Neural progenitor cell (in vitro differentiated cells): ENCODE results near the gene PSORS1C2. TPM values are rescaled to one million over a fixed set of nuclear protein-coding genes. Genes with fewer than 3 reads are reported as not detected.

Source experiments
- DNase-seq: peaks from one replicate; pipeline ENCODE4 v3.0.0-alpha.2; 2016; ENCODE audit warnings: low spot score
- H2AFZ ChIP-seq: fragments of 200-600 bp; sonication (generic); replicated peaks from 2 replicates; pipeline ENCODE4 v1.6.1; 2016; ENCODE audit warnings: antibody characterized with exemption
- H3F3A ChIP-seq: fragments of 200-600 bp; sonication (generic); 2 replicates; pipeline ENCODE4 v1.6.1; 2016; ENCODE audit warnings: antibody characterized with exemption, low read depth
- H3K27ac ChIP-seq: fragments of 200-600 bp; sonication (generic); 2 replicates; pipeline ENCODE4 v1.5.1; 2016; ENCODE audit warnings: mild to moderate bottlenecking
- H3K27me3 ChIP-seq: fragments of 200-600 bp; sonication (generic); 2 replicates; pipeline ENCODE4 v1.6.1; 2016; ENCODE audit warnings: mild to moderate bottlenecking, moderate library complexity
- H3K36me3 ChIP-seq: fragments of 200-600 bp; sonication (generic); 2 replicates; pipeline ENCODE4 v1.5.1; 2016
- H3K4me1 ChIP-seq: fragments of 200-600 bp; sonication (generic); 2 replicates; pipeline ENCODE4 v1.6.1; 2016; ENCODE audit warnings: mixed run types
- H3K4me2 ChIP-seq: fragments of 200-600 bp; sonication (generic); 2 replicates; pipeline ENCODE4 v1.6.1; 2016
- H3K4me3 ChIP-seq: fragments of 200-600 bp; sonication (generic); 2 replicates; pipeline ENCODE4 v1.5.1; 2016
- H3K79me2 ChIP-seq: fragments of 200-600 bp; sonication (generic); 2 replicates; pipeline ENCODE4 v1.6.1; 2016; ENCODE audit warnings: low read depth
- H3K9ac ChIP-seq: fragments of 200-600 bp; sonication (generic); 2 replicates; pipeline ENCODE4 v1.6.1; 2016
- H3K9me3 ChIP-seq: fragments of 200-600 bp; sonication (generic); 2 replicates; pipeline ENCODE4 v1.5.1; 2016; ENCODE audit warnings: low read depth
- H4K20me1 ChIP-seq: fragments of 200-600 bp; sonication (generic); 2 replicates; pipeline ENCODE4 v1.6.1; 2016; ENCODE audit warnings: low read depth
- H3K27ac Mint-ChIP-seq: 3 replicates; pipeline ENCODE4 v1.8.0; 2021; ENCODE audit warnings: mixed read lengths
- H3K27me3 Mint-ChIP-seq: 2 replicates; pipeline ENCODE4 v1.8.0; 2022; ENCODE audit warnings: low read depth, mild to moderate bottlenecking, inconsistent platforms, moderate library complexity, mixed read lengths; ENCODE audit not compliant: insufficient read depth
- H3K36me3 Mint-ChIP-seq: 3 replicates; pipeline ENCODE4 v1.8.0; 2021; ENCODE audit warnings: mixed read lengths
- H3K4me1 Mint-ChIP-seq: 3 replicates; pipeline ENCODE4 v1.8.0; 2021; ENCODE audit warnings: mixed read lengths
- H3K4me3 Mint-ChIP-seq: 3 replicates; pipeline ENCODE4 v1.8.0; 2021; ENCODE audit warnings: mild to moderate bottlenecking, moderate library complexity, mixed read lengths
- H3K9me3 Mint-ChIP-seq: 3 replicates; pipeline ENCODE4 v1.8.0; 2020; ENCODE audit warnings: mixed read lengths
- EZH2 ChIP-seq: fragments of 200-600 bp; sonication (generic); IDR thresholded peaks from 2 replicates; pipeline ENCODE4 v1.6.1; 2017; ENCODE audit warnings: antibody characterized with exemption, mild to moderate bottlenecking, moderate library complexity
- EZH2phosphoT487 ChIP-seq: fragments of 200-600 bp; sonication (generic); IDR thresholded peaks from 2 replicates; pipeline ENCODE4 v1.6.1; 2017; ENCODE audit warnings: antibody characterized with exemption
- total RNA-seq: library from RNA; depleted of rRNA; stranded (reverse); fragments of >200 nt; gene quantifications from 2 replicates; pipeline ENCODE4 v1.2.3, GENCODE V29; 2015; ENCODE audit warnings: low replicate concordance
- TF ChIP-seq, protein P1 (sequence below): fragments of 200-600 bp; sonication (generic); IDR thresholded peaks from 2 replicates; pipeline ENCODE4 v1.5.1; 2017; ENCODE audit warnings: antibody characterized with exemption, mild to moderate bottlenecking

The PSORS1C2 gene
- total RNA-seq, 1 donor from 2014 or later = not detected

DNA sequence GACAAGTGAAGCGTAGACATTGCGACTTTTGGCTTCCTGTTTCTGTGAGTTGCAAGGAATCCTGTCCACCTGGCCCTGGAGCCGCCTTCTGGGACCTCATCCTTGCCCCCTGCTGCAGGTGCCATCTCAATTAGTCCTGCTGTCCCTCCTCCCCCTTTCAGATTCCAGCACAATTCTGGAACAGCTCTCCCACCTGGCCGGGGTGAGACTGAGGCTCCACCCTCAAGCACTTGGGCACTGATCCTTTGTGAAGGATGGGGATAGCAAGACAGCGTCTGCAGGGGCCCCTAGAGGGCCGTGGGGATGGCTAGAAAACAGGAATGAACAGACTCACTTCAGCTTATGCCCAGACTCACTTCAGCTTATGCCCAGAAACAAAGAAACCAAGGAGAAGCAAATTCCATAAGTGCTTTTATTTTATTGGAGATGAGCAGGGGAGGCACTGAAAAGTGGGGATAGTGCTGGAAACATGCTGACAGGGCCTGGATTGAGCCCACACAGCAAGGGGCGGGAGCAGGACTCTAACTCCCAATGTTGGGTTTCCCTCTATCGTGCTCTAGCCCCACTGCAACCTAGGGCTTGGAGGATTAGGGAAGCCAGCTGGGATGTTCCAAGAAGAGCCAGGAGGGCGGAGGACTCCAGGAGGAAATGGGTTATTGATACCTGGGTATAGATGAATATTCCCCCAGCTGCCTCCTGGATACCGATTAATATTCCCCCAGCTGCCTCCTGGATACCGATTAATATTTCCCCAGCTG lies 27.9 kb downstream of the PSORS1C2 start:
- Histone ChIP-seq H3K9ac (no peak overlapping the region), H3K4me3 (no peak overlapping the region), H4K20me1 (no peaks in the 10 kb centered on the region), H3K27me3 (peaks cover 8% of the 10 kb centered on the region), H3K79me2 (no peaks in the 10 kb centered on the region), H3K36me3 (no peaks in the 10 kb centered on the region), H3K9me3 (no peaks in the 10 kb centered on the region), H2AFZ (peak overlapping the region; percentile 17), H3F3A (no peaks in the 10 kb centered on the region), H3K27ac (no peak overlapping the region), H3K4me1 (peaks cover 17% of the 10 kb centered on the region), H3K4me2 (peak overlapping the region; percentile 47)
- TF ChIP-seq, protein P1, sequence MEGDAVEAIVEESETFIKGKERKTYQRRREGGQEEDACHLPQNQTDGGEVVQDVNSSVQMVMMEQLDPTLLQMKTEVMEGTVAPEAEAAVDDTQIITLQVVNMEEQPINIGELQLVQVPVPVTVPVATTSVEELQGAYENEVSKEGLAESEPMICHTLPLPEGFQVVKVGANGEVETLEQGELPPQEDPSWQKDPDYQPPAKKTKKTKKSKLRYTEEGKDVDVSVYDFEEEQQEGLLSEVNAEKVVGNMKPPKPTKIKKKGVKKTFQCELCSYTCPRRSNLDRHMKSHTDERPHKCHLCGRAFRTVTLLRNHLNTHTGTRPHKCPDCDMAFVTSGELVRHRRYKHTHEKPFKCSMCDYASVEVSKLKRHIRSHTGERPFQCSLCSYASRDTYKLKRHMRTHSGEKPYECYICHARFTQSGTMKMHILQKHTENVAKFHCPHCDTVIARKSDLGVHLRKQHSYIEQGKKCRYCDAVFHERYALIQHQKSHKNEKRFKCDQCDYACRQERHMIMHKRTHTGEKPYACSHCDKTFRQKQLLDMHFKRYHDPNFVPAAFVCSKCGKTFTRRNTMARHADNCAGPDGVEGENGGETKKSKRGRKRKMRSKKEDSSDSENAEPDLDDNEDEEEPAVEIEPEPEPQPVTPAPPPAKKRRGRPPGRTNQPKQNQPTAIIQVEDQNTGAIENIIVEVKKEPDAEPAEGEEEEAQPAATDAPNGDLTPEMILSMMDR = peak; percentile 10
- no peak for TF ChIP-seq EZH2phosphoT487
- Mint-ChIP-seq H3K4me1 (peaks cover 22% of the 10 kb centered on the region), H3K4me3 (no peak overlapping the region), H3K27me3 (peaks cover 14% of the 10 kb centered on the region), H3K36me3 (no peaks in the 10 kb centered on the region), H3K27ac (no peak overlapping the region), H3K9me3 (peaks cover 2% of the 10 kb centered on the region)
- DNase-seq = peak; percentile 40

DNA sequence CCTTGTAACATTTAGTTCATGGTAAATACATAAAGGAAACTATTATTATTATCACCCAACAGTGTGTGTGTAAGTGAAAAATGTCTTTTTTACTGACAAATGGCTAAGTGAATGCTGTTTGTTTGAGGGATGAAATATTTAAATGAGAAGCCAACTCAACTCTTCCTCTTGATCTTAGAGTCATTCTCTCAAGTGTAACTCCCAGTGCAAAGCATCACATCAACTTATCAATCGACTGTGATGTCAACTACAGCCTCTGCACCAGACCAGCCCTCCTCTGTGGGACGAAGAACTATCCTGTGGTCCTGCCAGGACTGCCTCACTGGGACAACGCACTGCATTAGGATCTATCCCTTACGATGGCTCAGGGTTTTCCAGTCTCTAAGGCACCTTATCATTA lies 31.8 kb downstream of the PSORS1C2 start:
- peaks cover 2% of the 10 kb centered on the region for H3K9me3 Mint-ChIP-seq
- Histone ChIP-seq H3K4me2 (no peak overlapping the region), H3K36me3 (no peaks in the 10 kb centered on the region), H4K20me1 (no peaks in the 10 kb centered on the region), H3F3A (no peaks in the 10 kb centered on the region), H3K4me3 (no peak overlapping the region), H3K9ac (no peak overlapping the region), H3K9me3 (no peaks in the 10 kb centered on the region), H2AFZ (no peak overlapping the region), H3K27me3 (peaks cover 8% of the 10 kb centered on the region), H3K4me1 (peaks cover 11% of the 10 kb centered on the region), H3K27ac (no peak overlapping the region), H3K79me2 (no peaks in the 10 kb centered on the region)
- TF ChIP-seq, protein P1 = no peak
- TF ChIP-seq EZH2 (no peak), EZH2phosphoT487 (no peak)
- DNase-seq = no peak
- peaks cover 6% of the 10 kb centered on the region for H3K4me1 Mint-ChIP-seq
- H3K36me3 Mint-ChIP-seq = no peaks in the 10 kb centered on the region
- H3K4me3 Mint-ChIP-seq = no peak overlapping the region
- H3K27ac Mint-ChIP-seq = no peak overlapping the region
- H3K27me3 Mint-ChIP-seq = peaks cover 6% of the 10 kb centered on the region

DNA sequence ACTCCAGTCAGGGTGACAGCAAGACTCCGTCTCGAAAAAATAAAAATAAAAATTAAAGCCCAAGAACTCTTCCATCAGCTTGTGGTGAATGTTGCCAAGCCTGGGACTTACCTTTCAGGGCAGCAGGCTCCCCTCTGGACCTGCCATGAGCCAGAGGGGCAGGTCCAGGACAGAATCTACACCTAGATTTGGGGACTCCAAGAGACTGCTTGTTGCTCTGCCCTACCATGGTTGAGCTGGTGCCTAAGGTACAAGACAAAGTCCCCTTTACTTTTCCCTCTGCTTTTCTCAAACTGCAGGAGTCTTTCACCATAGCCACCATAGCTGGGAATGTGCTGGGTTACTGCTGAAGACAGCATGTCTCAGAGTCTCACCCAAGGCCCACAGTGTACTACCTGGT lies 35.7 kb downstream of the PSORS1C2 start:
- H3K4me1 Mint-ChIP-seq = no peaks in the 10 kb centered on the region
- H3K4me3 ChIP-seq = no peak overlapping the region
- TF ChIP-seq EZH2 (no peak), EZH2phosphoT487 (no peak)
- TF ChIP-seq, protein P1 = no peak

More for the DNA sequence above, 35.7 kb downstream of the PSORS1C2 start:
- H3K4me3 Mint-ChIP-seq = no peak overlapping the region
- H3K9me3 Mint-ChIP-seq = no peaks in the 10 kb centered on the region
- no peak overlapping the region for H3K4me2 ChIP-seq
- no peak overlapping the region for H3K27ac ChIP-seq
- H3K9ac ChIP-seq = no peak overlapping the region
- no peak for DNase-seq
- no peak overlapping the region for H2AFZ ChIP-seq
- no peaks in the 10 kb centered on the region for H3F3A ChIP-seq
- H3K36me3 ChIP-seq = no peaks in the 10 kb centered on the region
- H3K27me3 Mint-ChIP-seq = no peaks in the 10 kb centered on the region
- no peak overlapping the region for H3K27ac Mint-ChIP-seq
- H3K36me3 Mint-ChIP-seq = no peaks in the 10 kb centered on the region
- H3K4me1 ChIP-seq = no peaks in the 10 kb centered on the region
- no peaks in the 10 kb centered on the region for H3K27me3 ChIP-seq
- H3K9me3 ChIP-seq = no peaks in the 10 kb centered on the region
- no peaks in the 10 kb centered on the region for H4K20me1 ChIP-seq
- H3K79me2 ChIP-seq = no peaks in the 10 kb centered on the region
